HG03175 (cell line): Measurements from ENCODE around the gene LEO1.

Source experiments
- ATAC-seq: cut with Tn5 transposase; IDR thresholded peaks from one replicate; pipeline ENCODE4 v1.9.1; 2021; ENCODE audit warnings: mild to moderate bottlenecking, moderate library complexity; ENCODE audit not compliant: unreplicated experiment

The LEO1 gene

GRCh38 chr15:51971375-51972133 is at the start of gene LEO1:
Gene LEO1, minus strand, starts transcription at chr15:51971778. Its CDS starts 33 bp downstream, at chr15:51971745.
- peak; percentile 87 for ATAC-seq

- no peak for ATAC-seq
Observed at GRCh38 chr15:52021128-52021671, 49.6 kb upstream of the LEO1 start.

- ATAC-seq: no peak
Observed at GRCh38 chr15:52020221-52021085, 48.9 kb upstream of the LEO1 start.

DNA sequence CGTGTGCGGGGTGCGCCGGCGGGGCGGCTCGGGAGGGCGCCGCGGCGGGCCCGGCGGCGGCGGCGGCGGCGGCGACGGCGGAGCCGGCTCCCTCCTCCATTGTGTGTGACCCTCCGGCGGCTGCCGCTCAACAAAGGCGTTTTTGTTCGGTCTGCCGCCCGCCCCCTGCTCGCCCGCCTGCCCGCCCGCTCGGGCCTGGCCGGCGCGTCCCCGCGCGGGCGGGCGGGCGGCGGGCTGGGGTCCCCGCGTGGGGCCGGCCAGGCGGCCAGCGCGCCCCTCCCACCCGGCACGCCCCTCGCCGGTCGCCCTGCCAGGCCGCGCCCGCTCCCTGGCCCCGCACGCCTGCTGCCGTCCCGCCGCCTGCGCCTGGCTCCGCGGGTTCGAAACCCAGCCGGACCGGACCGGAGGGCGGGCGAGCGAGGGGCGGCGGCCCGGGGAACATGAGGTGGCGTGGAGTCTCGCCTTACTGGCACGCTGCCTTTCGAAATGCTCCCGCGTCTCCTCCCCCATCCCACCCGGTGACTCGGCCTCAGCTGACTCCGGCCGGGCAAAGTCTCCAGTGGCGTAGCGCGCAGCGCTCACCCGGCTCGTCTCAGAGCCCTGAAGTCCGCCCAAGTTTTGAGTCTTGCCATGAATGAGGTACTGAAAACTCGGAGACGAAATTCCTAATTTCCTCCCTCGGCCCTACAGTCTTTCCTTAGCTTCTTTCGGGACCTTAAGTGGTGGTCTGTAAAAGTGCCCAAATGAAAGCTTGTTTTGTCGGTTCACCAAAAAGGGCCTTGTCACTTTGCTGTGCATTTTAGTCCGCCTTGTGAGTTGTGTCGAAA is 48.0 kb upstream of the LEO1 start:
- ATAC-seq: peak; percentile 68

DNA sequence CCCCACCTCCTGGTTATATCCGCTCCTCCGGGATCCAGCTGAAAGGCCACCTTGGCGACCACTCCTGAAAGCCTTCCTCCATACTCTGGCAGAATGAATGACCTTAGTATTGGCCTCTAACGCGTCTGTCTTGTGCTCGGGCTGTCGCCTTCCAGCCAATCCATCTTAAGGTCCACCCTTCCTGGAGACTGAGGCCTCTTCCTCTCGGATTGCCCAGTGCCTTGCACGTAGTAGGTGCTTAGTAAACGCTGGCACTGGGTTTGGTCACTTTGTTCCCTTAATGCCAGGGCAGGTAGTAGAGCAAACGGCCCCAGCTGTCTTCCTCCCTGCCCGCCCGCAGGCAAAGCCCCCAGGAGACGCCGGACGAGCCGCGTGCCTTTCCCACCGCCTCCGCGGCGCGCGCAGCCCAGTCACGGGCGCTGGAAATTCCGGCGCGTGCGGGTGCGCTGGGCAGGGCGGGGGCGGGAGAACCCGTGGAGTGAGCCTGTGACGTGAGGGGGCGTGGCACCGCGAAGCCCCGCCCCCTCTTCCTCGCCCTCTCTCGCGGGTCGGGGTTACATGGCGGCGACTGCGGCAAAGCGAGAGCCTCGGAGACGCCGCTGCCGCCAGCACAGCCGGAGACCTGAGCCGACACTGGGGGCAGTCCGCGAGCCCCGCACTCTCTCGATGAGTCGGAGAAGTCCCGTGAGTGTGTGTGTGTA is 47.3 kb upstream of the LEO1 start, which contains the start of gene MAPK6:
TSS of gene MAPK6 (plus strand) at position 527 of the 701 bp plus-strand sequence. CDS start 27,242 bp downstream, outside the sequence.
- ATAC-seq: peak; percentile 69

GRCh38 chr15:52018244-52018643 is 46.7 kb upstream of the LEO1 start:
- no peak for ATAC-seq

GRCh38 chr15:52016316-52016715 is 44.7 kb upstream of the LEO1 start:
- no peak for ATAC-seq

DNA sequence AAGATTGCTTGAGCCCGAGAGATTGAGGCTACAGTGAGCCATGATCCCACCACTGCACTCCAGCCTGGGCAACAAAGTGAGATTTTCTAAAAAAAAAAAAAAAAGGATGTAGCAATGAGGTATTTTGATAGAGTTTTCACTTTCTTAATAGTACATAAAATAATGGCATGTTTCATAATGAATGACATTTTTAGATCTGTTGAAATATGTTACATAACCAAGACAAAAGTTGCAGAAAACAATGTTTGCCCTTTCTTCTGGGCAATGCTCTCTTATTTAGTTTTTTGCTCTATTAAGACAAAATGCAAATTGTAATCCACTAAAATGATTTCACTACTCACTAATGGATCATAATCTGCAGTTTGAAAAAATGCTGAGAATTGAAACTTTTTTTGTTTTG is 43.0 kb upstream of the LEO1 start:
- no peak for ATAC-seq

DNA sequence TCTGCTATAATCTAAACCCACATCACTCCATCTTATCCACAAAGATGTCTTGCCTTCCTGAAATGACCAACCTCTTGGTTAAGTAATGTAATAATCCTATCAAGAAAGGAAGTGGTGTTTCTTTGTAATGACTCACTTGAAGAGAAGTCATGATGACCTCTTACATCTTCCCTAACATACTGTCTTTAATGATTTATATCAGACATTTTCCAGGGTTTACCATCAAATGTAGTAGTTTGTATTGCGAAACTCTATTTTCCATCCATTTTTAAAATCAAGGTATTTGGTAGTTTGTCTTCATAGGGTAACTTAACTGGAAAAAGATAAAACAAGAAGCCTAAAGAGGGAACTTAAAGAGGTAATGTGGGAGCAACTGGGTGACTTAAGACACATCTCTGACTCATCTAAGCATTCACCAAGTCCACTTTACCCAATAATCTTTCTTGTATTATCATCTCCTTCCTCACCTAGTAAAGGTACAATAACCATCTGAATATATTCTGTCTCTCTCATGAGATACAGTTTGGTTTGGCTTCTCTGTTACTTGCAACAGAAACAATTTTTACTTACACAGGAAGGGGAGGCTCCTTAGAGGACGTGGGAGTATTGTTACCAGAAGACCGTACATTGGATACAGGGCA is 41.7 kb upstream of the LEO1 start:
- peak; percentile 57 for ATAC-seq

DNA sequence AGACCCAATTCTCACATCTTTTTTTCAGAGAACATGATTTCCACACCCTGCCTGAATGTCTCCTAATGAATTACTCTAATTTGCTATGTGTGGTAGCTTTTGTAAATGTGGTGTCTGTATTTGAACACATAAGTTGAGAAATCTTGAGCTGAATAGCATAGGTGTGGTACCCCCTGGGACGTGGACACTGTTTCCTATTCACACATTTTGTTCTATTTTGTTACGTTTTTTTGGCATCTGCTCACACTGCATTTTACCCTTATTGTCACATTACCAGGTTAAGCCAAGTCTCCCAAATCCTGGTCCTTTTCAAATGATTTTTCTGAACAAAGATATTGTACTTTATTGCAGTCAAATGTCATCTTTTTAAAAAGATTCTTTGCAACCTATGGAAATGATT is 40.6 kb upstream of the LEO1 start:
- ATAC-seq: no peak

GRCh38 chr15:52011711-52012144 is 40.1 kb upstream of the LEO1 start:
- no peak for ATAC-seq

DNA sequence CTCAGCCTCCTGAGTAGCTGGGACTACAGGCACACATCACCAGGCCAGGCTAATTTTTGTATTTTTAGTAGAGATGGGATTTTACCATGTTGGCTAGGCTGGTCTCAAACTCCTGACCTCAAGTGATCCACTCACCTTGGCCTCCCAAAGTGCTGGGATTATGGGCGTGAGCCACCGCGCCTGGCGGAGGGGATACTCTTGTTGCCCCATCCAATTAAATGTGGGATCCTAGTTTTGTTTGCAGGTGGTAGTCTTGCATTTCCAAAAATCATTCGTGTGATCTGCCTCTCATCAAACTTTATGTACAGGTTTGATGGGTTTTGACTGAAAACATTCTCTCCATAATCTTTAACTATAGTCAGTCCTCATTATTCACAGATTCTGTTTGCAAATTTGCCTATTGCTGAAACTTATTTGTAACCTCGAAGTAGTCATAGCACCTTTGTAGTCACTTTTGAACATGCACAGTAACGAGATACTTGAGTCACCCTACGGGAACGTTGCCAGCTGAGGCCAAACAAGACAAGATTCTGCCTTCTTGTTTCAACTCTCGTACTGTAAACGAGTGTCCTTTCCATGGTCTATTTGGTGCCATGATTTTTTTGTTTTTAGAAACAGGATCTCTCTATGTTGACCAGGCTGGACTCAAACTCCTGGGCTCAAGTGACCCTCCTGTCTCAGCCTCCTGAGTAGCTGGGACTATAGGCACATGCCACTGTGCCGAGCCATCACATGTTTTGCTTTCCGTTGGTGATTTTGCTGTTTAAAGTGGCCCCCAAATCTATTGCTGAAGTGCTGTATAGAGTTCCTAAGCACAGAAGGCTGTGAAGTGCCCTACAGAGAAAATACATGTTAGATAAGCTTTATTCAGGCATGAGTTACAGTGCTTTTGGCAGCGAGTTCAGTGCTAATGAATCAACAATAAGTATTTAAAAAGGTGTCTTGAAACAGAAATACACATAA is 39.3 kb upstream of the LEO1 start:
- no peak for ATAC-seq

DNA sequence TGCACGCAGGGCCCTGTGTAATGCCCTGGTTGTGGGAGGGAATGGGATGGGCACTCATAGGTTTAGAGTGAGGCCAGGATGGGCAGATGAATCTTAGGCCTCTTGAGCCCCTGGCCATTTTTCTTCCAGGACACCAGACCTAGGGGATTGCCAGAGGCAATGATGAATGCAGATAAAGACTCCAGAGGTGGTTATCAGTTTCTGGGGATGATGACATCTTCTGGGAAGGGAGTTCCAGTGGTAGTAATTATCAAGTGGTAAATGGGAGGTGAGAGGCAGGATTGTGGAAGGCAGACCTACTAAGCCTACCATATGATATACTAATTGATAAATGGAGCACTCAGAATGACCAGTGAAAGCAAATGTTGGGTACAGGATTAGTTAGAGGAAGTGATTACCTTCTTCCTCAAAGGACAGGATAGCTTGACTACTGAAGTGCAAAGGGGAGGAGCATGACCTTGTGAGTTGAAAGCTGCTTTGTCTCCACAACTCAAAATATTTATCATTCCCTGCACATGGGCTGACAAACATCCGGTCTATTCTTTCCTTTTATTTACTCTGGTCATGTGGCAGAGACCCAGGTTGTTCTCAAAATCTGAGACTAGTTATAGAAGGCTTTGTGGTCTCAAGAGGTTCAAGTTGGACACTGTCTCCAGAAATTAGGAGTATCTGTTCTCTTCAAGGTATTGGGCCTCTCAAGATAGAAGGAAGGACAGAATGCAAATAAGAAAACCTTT is 37.3 kb upstream of the LEO1 start:
- ATAC-seq: no peak

- ATAC-seq: no peak
Observed at GRCh38 chr15:52008359-52008697, 36.8 kb upstream of the LEO1 start.

GRCh38 chr15:52006702-52007340 is 35.2 kb upstream of the LEO1 start:
- ATAC-seq: peak; percentile 37

DNA sequence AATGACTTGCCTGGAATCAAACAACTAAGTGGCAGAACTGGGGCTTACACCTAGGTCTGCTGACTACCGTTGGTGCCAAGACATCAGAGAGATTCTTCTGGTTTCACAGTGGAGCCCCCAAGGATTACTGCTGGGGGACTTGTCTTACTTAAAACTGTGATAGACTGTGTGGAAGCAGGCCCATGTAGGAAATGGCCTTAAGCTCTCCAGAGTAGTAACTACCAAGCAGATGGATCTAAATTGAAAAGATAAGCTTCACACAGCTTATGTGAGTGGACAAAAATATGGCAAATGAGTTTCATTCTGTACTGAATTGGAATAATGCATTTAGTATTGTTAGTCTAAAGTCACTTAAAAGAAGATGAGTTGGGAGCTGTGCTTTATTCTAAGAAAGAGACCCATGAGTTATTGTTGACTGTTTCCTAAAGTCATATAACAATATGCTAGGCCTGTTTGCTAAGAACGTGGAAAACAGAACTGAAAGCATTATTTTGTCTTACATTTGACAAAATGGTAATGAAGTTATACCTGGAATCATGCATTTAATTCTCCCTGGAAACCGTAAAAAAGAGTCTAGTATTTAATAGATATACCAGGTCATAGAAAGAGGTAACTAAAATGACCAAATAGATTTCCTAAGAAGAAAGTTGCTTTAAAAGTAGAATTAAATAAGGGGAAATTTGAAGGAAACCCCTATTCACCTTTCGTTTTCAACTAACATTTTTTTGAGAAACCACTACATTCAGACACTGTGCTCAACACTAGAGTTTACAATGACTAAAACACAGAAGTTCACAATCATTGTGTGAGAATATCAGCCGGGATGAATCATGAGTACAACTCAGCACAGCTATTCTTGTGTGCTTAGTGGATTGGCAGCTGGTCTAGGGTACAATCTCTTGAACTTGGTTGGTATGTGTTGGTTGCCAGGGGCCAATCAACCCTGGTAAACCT is 34.4 kb upstream of the LEO1 start:
- peak; percentile 71 for ATAC-seq
